Femur (tissue), 1 donor: Measurements from ENCODE around the gene OR9I1.

Source experiments
- DNase-seq: peaks from one replicate; pipeline ENCODE4 v3.0.0-alpha.2; 2017

Gene OR9I1, protein sequence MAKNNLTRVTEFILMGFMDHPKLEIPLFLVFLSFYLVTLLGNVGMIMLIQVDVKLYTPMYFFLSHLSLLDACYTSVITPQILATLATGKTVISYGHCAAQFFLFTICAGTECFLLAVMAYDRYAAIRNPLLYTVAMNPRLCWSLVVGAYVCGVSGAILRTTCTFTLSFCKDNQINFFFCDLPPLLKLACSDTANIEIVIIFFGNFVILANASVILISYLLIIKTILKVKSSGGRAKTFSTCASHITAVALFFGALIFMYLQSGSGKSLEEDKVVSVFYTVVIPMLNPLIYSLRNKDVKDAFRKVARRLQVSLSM

DNA sequence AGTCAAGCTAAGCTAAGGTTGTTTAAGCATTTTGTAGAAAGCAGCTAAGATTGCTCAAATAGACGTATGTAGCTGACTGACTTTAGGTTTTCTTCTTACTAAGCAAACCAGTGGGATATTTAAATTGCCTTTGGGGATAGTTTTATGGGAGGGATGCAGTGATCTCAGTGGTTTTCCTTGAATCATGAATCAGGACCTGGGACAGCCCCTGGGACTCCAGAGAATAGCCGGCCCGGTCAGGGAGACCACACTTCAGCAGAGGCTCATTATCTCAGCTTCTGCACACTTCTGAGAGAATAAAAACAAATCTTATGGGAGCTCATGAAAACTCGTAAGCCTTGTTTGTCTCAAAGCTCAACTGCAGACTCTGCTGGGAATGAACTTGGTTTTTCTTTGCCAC, at the start of gene OR9I1:
TSS of gene OR9I1 (minus strand) at position 62 of the 400 bp plus-strand sequence. CDS start 6,086 bp downstream, outside the sequence.
- no peak for DNase-seq

DNA sequence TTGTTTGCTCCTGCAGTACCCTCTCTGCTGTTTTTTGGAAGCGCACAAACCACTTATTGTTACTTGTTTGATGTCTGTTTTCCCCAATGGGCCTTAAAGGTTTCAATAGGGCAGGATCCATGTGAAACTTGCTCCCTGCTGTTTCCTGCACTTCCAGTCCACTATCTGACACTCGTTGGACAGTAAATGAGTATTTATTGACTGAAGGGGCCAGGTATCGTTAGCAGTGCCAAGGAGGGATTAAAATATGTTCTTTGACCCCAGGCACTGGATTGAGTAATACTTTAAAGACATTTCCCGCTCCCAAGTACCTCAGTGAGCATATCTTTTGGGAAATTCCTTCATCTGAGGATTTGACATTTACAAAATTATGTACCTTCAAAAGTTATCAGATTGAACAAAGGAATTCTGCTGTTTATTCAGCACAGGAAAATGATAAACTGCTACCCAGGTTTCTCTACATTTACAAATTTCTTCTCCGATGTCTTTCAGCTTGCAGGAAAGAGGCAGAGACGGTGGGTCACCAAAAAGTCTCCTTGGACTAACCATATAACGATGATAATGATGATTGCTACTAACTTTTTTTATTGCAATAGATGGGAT, 40.3 kb upstream of the OR9I1 start:
- no peak for DNase-seq

DNA sequence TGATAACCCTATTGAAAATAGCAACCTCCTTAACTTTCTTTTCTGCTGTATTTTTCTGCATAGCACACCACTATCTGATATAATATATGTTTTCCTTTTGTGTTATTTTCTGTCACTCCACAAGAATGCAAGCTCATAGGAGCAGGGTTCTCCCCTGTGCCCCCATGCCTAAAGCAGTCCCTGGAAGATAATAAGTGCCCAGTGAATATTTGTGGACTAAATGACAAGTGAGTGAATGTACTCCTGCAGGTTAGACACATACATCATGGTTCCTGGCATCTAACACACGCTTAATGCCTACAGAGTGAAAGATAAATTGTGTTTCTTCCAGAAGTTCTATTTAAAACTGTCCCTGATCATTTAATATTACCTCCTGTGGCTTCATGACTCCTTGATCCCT, 39.7 kb upstream of the OR9I1 start:
- DNase-seq, result no peak

DNA sequence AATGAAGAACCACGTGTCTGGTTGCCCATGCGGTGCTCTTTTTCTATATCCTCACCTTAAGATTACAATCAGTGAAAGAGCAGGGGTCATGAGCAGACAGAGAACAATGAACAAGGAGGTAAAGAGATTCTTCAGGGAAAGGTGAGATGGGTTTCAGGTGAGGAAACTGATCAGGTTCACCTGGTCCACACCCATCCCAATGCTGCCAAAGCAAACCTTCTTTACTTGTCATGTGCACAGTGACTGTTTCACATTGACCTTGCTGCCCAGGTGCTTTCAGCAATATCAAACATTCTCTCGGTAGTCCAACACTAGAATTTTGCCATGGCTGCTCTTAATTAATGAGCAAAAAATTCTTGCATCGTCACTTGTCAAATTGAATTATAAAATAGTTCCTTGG, 39.1 kb upstream of the OR9I1 start:
- no peak for DNase-seq

DNA sequence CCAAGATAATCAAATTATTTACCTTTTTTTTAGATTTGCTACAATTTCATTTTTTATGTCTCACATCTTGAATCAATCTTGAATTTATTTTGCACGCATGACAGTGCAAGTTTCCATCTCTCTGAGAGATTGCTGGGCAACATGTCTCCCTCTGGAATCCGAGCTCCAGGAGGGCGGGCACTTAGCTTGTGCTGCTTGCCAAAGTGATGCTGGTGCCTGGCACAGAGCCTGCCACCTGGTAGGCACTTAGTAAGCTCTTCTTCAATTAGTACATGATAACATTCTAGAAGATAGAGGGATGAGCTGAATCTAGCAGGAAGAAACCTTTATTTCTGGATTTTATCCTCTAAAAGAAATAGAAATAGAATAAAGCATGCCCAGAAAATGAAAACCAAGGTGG, 27.5 kb upstream of the OR9I1 start:
- DNase-seq, result no peak

DNA sequence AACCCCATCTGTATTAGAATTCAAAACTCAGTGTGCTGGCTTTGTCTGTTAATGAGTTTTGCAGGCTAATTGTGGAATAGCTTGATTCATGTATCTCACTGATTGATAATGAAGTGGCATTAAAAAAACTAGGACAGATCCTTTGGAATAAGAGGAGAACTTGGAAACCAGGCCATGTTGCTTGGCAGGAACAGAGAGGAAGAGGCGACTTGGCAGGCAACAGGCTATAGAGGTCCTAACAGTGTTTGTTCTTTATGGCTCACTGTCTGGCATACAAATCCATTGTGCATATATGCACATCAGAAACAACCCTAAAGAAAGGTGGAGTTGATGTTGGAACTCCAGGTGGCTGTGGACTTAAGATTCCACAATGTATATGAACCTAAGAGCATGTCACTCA, 17.4 kb upstream of the OR9I1 start:
- DNase-seq, result no peak

DNA sequence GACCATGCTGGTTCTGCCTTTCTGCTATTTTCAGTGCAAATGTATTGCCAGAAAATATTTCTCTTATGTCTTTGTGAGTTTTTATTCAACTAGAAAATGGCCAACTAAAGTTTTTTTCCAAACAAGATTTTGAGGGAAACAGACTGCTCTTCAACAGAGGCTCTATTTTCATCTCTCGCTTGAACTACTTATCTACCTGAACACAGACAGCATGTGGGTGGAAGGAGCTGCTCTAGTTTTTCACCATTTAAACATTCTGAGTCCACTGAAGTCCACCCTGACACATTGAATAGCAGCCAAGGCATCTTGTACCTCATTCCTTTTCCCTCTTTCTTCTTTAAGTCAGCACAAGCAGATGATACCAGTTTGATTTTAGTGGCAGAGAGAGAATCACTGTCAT, 9.8 kb upstream of the OR9I1 start:
- DNase-seq, result no peak

DNA sequence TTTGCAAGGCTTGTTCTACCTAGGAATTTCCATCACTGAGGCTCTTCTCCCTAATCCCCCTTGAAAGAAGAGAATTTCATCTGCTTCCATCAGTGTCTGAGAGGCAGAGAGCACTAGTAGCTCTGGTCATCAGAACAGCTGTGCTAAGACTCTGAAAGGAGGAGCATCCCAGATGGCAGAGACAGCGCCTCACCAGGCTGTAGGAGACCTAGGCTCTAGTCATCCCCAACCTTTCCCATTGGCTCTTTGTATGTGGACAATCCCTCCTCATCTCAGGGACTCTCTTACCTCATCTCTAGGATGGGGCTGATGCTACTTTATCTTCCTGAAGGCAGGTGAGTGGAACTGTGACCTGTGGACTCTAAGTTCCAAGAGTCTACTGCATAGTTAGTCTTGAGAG, 8.8 kb upstream of the OR9I1 start:
- DNase-seq, result no peak

DNA sequence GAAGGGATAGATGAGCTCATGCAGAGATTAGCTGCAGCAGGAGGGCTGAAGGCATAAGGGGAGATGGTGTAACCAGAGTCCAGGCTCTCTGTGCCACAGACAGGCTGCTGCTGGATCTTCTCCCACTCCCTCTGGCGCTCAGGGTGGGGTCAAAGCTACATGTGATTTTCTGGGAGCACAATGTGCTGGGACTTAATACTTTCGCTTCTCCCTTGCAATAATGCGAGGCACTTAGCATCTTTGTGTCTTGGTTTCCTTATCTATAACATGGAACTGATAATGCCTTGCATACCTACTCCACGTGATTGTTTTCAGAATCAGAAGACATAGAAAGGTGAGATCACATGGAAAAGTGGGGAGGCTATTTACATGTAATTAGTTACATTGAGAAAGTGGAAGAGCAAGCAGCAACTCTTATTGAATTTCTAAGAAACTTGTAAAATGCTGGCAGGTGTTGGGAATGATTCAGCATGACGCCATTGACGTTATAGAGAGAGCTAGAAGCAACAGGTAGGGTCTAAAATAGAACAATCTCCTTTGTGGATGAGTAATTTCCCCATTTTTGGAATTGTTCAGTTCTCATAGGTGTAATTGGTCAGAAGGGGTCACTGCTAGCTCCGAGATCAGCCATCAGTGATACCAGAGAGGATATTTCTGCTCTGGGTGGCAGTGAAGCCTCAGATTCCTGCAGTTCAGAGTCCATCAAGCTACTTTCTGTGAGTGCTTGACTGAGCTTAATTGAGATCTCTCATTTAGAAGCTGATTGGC, 8.2 kb upstream of the OR9I1 start:
- DNase-seq, result no peak

DNA sequence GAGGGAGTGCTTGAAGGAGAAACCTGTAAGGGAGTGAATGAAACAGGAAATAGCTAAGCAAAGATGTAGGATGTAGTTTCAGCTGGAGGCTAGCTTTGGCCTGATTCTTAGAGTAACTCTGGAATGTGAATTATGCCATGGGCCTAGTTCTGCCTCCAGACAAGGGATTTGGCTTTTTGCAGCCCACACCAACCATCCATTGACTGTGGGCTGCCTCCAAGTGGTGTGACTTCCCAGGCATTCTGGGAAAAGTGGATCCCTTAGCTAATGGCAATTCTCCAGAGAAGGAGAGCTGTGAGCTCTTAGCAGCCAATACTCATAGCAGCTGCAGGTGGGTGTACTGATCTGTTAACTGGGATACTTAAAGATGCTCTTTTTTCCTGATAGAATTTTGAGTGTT, 2.0 kb upstream of the OR9I1 start:
- no peak for DNase-seq

DNA sequence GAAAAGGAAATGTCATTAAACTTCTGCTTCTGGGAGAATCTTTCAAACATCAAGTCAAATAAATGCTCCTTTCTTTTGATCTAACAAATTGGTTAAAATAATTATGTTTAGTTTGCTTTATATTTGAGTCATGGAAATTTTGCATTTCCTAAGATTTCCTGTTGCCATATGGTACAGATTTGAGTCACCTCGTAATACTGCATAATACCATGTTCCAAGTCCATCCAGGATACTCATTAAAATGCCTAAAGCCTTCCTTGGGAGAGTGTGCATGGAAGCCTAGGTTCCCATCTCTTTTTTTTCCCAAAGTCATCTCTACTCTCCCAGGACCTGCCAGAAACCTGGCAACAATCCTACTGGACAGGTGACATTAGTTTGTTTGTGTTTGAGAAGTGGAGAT, 4.2 kb downstream of the OR9I1 start:
- DNase-seq, result no peak

DNA sequence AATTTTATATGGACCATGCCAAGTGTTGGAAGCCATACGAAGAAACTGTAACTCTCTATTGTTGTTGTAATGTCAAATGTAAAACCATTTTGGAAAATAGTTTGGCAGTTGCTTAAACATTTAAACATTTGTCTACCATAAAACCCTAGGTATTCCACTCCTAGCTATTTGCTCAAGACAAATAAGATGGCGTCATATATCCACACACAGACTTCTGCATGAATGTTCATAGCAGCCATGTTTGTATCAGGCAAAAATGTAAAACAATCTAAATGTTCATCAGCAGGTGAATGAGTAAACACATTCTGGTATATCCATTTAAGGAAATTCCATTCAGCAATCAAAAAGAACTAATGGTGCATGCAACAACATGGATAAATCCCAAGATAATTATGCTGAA, 27.9 kb downstream of the OR9I1 start:
- DNase-seq, result no peak

DNA sequence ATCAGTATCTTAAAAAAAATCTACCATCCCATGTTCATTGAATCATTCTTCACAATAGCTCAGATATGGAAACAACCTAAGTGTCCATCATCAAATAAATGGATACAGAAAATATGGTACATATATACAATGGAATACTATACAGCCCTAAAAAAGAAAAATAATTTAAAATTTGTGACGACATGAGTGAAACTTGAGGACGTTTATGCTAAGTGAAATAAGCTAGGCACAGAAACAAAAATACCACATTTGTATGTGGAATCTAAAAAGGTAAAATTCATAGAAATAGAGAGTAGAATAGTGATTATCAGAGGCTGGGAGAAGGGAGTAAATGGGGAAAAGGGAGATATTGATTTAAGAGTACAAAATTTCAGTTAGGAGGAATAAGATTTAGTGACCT, 38.8 kb downstream of the OR9I1 start:
- DNase-seq, result no peak

DNA sequence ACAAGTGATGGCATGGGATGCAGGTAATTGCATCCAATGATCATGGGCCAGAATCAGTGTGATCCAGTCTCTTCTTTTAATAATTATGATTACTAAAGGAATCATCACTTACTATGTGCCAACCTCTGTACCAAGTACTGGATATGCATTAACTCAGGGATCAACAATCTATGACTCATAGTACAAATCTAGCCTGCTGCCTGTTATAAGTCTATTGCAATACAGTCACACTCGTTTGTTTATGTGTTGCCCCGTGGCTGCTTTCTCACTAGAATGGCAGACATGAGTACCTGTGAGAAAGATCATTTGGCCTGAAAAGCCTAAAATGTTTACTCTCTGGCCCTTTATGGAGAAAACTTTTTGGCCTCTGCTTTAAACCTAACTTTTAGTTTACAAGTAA, 49.5 kb downstream of the OR9I1 start:
- no peak for DNase-seq

DNA sequence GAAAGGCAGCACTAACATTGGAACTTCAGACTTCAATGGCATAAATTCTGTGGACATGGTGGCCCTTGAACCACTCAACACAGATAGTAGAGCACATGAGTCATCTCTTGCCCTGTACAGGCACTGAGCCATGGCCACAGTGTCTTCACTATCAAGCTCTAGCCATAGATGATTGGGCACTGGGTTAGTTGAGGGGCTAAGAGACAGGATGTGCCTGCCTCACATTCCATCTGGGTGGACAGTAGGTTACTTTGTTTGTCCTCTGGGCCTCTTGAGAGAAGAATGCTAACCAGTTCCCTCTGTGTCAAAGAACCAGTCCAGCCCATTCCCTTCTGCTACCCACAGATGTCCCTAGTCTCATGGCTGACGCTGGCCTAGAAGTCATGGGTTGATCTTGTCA, 54.7 kb downstream of the OR9I1 start:
- no peak for DNase-seq

DNA sequence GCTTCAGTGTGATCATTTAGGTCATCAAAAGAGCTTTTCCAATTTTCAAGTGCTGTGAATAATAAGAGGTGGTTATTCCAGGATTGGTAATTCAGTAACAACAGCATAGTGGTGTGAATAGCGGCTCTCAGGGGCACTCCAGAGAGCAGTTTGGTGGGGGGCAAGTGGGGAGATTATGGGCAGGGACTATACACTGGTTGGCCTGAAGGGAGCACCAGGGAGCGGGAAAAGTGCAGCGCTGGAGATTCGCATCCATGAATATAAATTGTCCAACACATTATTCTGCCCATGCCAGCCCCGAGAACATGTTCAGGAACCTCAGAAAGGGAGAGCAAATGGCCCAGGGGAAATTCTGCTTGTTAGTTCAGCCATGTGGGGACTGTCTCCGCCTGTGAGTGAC, 56.7 kb downstream of the OR9I1 start:
- no peak for DNase-seq

DNA sequence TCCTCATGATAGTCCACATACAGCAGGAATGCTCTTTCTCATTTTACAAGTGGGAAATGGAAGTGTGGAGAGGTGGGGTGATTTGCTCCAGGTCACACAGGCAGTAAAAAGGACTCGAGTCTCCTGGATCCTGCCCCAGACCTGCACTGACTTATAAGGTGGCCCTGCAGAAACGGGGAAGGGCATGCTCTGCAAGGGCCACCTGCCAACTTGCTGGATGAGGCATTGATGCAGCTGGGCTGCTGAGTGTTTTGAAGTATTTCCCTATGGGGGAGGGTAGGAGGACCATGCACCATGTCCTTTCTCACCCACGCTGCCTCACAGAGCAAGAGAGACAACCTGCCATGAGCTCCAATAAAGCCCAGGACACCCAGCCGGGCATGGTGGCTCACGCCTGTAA, 57.6 kb downstream of the OR9I1 start:
- DNase-seq, result no peak
